Measurements from ENCODE around the gene REC8. TPM values are rescaled to one million over a fixed set of nuclear protein-coding genes. Genes with fewer than 3 reads are reported as not detected.
A peak's percentile ranks its signal among the peaks of the same experiment; 100 is the strongest.

REC8 gene, protein sequence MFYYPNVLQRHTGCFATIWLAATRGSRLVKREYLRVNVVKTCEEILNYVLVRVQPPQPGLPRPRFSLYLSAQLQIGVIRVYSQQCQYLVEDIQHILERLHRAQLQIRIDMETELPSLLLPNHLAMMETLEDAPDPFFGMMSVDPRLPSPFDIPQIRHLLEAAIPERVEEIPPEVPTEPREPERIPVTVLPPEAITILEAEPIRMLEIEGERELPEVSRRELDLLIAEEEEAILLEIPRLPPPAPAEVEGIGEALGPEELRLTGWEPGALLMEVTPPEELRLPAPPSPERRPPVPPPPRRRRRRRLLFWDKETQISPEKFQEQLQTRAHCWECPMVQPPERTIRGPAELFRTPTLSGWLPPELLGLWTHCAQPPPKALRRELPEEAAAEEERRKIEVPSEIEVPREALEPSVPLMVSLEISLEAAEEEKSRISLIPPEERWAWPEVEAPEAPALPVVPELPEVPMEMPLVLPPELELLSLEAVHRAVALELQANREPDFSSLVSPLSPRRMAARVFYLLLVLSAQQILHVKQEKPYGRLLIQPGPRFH
- 0.66 and 2.1 TPM in 2 replicates for total RNA-seq (2014; rRNA removed; shearing (Covaris generic); ENCODE audit: low replicate concordance)

DNA sequence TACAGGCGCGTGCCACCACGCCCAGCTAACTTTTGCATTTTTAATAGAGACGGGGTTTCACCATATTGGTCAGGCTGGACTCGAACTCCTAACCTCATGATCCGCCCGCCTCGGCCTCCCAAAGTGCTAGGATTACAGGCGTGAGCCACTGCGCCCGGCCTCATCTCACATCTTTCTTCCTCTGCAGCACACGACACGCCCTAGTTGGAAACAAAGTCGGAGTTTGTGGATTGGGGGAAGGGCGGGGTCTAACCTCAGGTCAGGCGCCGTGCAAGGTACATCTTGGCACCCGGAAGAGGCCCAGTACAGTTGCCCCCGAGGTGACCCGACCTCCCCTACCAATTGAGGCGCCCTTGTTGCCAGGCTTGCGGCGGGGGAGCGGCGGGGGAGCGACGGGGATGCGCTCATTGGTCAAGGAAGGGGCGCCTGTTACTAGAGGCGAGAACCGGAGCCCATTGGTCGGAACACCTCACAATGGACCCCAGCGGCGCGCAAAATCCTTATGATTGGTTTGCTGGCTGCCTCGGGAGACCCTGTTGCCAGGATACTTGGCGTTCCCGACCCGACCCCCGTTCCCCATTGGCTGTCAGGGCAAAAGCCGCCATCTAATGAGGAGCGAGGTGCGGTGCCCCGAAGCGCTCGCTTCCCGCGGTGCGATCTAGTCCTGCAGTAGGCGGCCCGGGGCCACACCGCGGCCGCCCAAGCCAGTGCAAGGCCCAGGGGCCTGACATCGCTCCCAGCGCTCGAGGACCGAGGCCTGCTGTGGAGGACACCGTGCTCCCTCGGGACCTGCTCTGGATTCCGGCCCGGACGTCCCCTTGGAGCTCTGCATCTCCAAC lies at the start of gene REC8:
Gene REC8, plus strand, starts transcription at position 659 of the 839 bp plus-strand sequence. CDS start 473 bp downstream, outside the sequence.
- Histone ChIP-seq H3K36me3 (0 out of 2 replicates have a peak, but pooled peaks cover 3% of the 10 kb centered on the region), H3K4me3 (no peak within 1 kb of the TSS), H3K9me3 (no peaks in the 10 kb centered on the region), H3K27me3 (no peaks in the 10 kb centered on the region)
- no peak for DNase-seq

- DNase-seq = no peak
- Histone ChIP-seq H3K27me3 (no peaks in the 10 kb centered on the region), H3K36me3 (no peaks in the 10 kb centered on the region), H3K4me3 (no peak overlapping the region), H3K9me3 (no peaks in the 10 kb centered on the region)
These were observed 49.5 kb upstream of the REC8 start for GRCh38 chr14:24122416-24122815.

GRCh38 chr14:24122898-24123297 lies 49.0 kb upstream of the REC8 start:
- Histone ChIP-seq H3K4me3 (no peak overlapping the region), H3K9me3 (no peaks in the 10 kb centered on the region), H3K27me3 (no peaks in the 10 kb centered on the region), H3K36me3 (no peaks in the 10 kb centered on the region)
- DNase-seq = no peak

DNA sequence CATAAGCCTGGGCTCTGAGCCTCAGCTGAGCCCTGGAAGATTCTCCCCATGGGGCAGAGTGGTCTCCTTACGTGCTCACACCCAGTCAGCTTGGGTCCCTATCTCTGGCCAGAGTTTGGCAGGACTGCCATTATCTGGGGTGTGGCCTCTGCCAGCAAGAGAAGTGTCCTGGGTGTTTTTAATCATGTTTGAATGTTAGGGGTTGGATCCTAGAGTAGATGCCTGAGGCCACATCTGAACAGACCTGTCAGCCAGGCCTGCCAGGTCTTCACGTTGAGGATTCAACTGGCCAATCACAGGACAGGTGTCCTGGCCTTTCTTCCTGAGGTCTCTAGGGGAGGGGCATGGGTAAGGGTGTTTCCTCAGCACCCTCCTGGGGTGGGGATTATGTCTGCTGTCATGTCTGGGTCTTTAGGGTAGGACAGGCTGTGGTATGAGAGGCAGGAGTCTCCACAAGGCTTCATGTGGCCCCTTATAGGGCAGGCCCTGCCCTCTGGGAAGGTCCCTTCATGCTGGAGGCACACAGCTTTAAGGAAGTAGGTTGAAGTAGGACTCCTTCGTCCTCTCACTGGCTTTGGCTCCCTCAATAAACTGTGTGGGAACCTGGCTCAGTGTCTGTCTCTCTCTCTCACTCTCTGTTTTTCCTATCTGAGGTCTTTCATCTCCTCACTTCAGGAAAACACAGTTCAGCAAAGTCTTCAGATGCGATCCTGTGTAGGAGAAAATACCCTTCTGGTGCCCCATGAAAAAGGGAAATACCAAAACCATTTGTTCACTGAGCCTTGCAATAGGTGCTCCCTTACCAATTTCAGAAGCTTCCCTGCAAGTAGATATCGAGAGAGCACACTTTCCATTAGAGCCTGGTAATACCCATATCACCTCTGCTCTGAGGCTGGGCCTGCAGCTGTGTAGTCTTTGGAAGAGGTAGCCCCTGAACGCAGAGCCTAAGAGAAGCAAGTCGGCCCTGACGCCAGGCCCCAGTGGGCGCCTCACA lies 48.2 kb upstream of the REC8 start:
- no peak for DNase-seq

GRCh38 chr14:24126939-24127338 lies 44.9 kb upstream of the REC8 start:
- H3K9me3 ChIP-seq = no peaks in the 10 kb centered on the region
- H3K4me3 ChIP-seq = no peak overlapping the region

More for the DNA sequence above, 48.2 kb upstream of the REC8 start:
- Histone ChIP-seq H3K4me3 (no peak overlapping the region), H3K36me3 (no peaks in the 10 kb centered on the region), H3K9me3 (no peaks in the 10 kb centered on the region), H3K27me3 (no peaks in the 10 kb centered on the region)

DNA sequence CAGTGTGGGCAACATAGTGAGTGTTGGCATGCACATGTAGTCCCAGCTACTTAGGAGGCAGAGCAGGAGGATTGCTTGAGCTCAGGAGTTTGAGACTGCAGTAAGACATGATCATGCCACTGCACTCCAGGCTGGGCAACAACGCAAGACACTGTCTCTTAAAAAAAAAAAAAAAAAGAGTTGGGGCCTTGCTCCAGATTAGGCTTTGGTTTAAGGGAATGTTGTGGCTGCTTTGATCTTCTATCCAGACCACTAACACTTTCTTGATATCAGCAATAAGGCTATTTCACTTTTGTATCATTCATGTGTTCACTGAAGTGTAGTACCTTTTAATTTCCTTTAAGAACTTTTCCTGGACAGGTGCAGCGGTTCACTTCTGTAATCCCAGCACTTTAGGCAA lies 44.2 kb upstream of the REC8 start:
- H3K36me3 ChIP-seq = no peaks in the 10 kb centered on the region
- no peaks in the 10 kb centered on the region for H3K9me3 ChIP-seq
- H3K27me3 ChIP-seq = no peaks in the 10 kb centered on the region
- DNase-seq = no peak
- H3K4me3 ChIP-seq = no peak overlapping the region

More at GRCh38 chr14:24126939-24127338, 44.9 kb upstream of the REC8 start:
- no peak for DNase-seq
- Histone ChIP-seq H3K36me3 (no peaks in the 10 kb centered on the region), H3K27me3 (no peaks in the 10 kb centered on the region)

DNA sequence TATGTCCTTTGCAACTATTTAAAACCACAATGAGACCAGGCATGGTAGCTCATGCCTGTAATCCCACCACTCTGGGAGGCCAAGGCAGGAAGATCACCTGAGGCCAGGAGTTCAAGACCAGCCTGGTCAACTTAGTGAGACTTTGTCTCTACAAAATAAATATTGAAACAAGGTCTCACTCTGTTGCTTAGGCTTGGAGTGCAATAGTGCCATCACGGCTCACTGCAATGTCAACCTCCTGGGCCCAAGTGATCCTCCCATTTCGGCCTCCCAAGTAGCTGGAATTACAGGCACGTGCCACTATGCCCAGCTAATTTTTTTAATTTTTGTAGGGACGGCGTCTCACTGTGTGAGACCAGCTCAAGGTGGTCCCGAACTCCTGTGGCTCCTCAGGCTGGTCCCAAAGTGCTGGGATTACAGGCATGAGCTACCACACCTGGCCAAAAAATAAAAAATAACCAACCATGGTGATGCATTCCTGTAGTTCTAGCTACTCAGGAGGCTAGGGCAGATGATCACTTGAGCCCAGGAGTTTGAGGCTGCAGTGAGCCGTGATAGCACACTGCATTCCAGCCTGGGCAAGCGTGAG lies 42.4 kb upstream of the REC8 start:
- DNase-seq = no peak
- Histone ChIP-seq H3K9me3 (no peaks in the 10 kb centered on the region), H3K4me3 (no peak overlapping the region), H3K36me3 (no peaks in the 10 kb centered on the region), H3K27me3 (no peaks in the 10 kb centered on the region)

GRCh38 chr14:24130380-24130716 lies 41.5 kb upstream of the REC8 start, which contains the start of gene FITM1:
FITM1 (plus strand) TSS chr14:24130659; CDS start chr14:24131564, 905 bp downstream.
- DNase-seq = no peak
- Histone ChIP-seq H3K4me3 (no peak within 1 kb of the TSS), H3K36me3 (no peaks in the 10 kb centered on the region), H3K9me3 (no peaks in the 10 kb centered on the region), H3K27me3 (no peaks in the 10 kb centered on the region)

GRCh38 chr14:24130717-24131548 lies 40.9 kb upstream of the REC8 start:
- no peaks in the 10 kb centered on the region for H3K9me3 ChIP-seq
- no peaks in the 10 kb centered on the region for H3K36me3 ChIP-seq
- DNase-seq = no peak
- no peaks in the 10 kb centered on the region for H3K27me3 ChIP-seq
- no peak overlapping the region for H3K4me3 ChIP-seq

DNA sequence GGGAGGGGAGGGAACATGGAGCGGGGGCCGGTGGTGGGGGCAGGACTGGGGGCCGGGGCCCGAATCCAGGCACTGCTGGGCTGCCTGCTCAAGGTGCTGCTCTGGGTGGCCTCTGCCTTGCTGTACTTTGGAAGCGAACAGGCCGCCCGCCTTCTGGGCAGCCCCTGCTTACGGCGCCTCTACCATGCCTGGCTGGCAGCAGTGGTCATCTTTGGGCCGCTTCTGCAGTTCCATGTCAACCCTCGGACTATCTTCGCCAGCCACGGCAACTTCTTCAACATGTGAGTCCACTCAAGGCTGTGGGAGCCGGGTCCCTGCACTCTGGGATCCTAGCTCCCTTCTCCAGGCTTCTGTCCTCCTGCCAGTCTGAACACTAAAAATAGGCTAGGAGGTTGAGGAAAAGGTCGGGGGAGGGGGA lies 40.3 kb upstream of the REC8 start:
- Histone ChIP-seq H3K4me3 (no peak overlapping the region), H3K9me3 (no peaks in the 10 kb centered on the region), H3K36me3 (no peaks in the 10 kb centered on the region), H3K27me3 (no peaks in the 10 kb centered on the region)
- DNase-seq = no peak

GRCh38 chr14:24132061-24132685 lies 39.7 kb upstream of the REC8 start:
- no peaks in the 10 kb centered on the region for H3K27me3 ChIP-seq
- no peaks in the 10 kb centered on the region for H3K9me3 ChIP-seq
- no peak overlapping the region for H3K4me3 ChIP-seq
- H3K36me3 ChIP-seq = no peaks in the 10 kb centered on the region; the same call in 1 of the 2 replicates
- no peak for DNase-seq

- Histone ChIP-seq H3K27me3 (no peaks in the 10 kb centered on the region), H3K9me3 (no peaks in the 10 kb centered on the region), H3K36me3 (peaks cover 3% of the 10 kb centered on the region; the same call in 1 of the 2 replicates), H3K4me3 (no peak overlapping the region)
- DNase-seq = no peak
These were observed 38.9 kb upstream of the REC8 start for GRCh38 chr14:24132976-24133375.

- no peaks in the 10 kb centered on the region for H3K9me3 ChIP-seq
- H3K27me3 ChIP-seq = no peaks in the 10 kb centered on the region
- no peak for DNase-seq
- H3K4me3 ChIP-seq = no peak overlapping the region
- H3K36me3 ChIP-seq = peaks cover 6% of the 10 kb centered on the region; the same call in 1 of the 2 replicates
These were observed 38.1 kb upstream of the REC8 start for GRCh38 chr14:24133735-24134134.

DNA sequence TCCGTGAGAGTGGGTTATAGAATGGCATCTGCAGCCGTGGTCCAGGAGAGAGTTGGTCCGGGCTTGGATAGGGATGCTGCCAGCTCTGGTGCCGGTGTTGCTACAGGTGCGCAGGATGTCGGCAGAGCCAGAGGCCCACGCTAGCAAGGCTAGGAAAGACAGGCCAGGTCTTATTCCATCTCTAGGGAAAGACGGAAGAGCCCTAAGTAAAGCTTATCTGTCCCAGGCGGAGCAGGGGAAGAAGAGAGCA lies 36.4 kb upstream of the REC8 start:
- H3K9me3 ChIP-seq = no peaks in the 10 kb centered on the region
- DNase-seq = no peak
- H3K4me3 ChIP-seq = peak overlapping the region; percentile 74
- no peaks in the 10 kb centered on the region for H3K27me3 ChIP-seq
- H3K36me3 ChIP-seq = peaks cover 15% of the 10 kb centered on the region
